ENCODE measurements around the gene DEGS2.

Gene DEGS2

GRCh38 chr14:100123618-100124017 lies 35.8 kb downstream of the DEGS2 start:
- Histone ChIP-seq H3K4me2 (ENCODE audit: low read length) (no peak overlapping the region), H3K36me3 (ENCODE audit: insufficient read depth, low read length) (no peaks in the 10 kb centered on the region)

GRCh38 chr14:100122481-100123223 lies 36.8 kb downstream of the DEGS2 start:
- peak overlapping the region; percentile 25 for H3K9ac ChIP-seq (ENCODE audit: low read depth, low read length)
- peaks cover 21% of the 10 kb centered on the region for H3K4me1 ChIP-seq (ENCODE audit: control insufficient read depth, insufficient read depth, low read length)
- H3K4me3 ChIP-seq (ENCODE audit: low read length), result no peak overlapping the region
- no peaks in the 10 kb centered on the region for H3K9me3 ChIP-seq (replicated peaks; ENCODE audit: low read length)
- no peaks in the 10 kb centered on the region for H3K36me3 ChIP-seq (ENCODE audit: insufficient read depth, low read length)
- no peaks in the 10 kb centered on the region for H3K27me3 ChIP-seq (ENCODE audit: control insufficient read depth, insufficient read depth, low read length)
- peak overlapping the region; percentile 4 for H3K4me2 ChIP-seq (ENCODE audit: low read length)

More at GRCh38 chr14:100123618-100124017, 35.8 kb downstream of the DEGS2 start:
- Histone ChIP-seq H3K9me3 (replicated peaks; ENCODE audit: low read length) (no peaks in the 10 kb centered on the region), H3K9ac (ENCODE audit: low read depth, low read length) (no peak overlapping the region), H3K4me3 (ENCODE audit: low read length) (no peak overlapping the region), H3K4me1 (ENCODE audit: control insufficient read depth, insufficient read depth, low read length) (peaks cover 21% of the 10 kb centered on the region), H3K27me3 (ENCODE audit: control insufficient read depth, insufficient read depth, low read length) (no peaks in the 10 kb centered on the region)

GRCh38 chr14:100121643-100122480 lies 37.6 kb downstream of the DEGS2 start:
- Histone ChIP-seq H3K4me3 (ENCODE audit: low read length) (no peak overlapping the region), H3K36me3 (ENCODE audit: insufficient read depth, low read length) (no peaks in the 10 kb centered on the region), H3K9me3 (replicated peaks; ENCODE audit: low read length) (no peaks in the 10 kb centered on the region), H3K9ac (ENCODE audit: low read depth, low read length) (no peak overlapping the region), H3K4me2 (ENCODE audit: low read length) (no peak overlapping the region), H3K4me1 (ENCODE audit: control insufficient read depth, insufficient read depth, low read length) (peaks cover 21% of the 10 kb centered on the region), H3K27me3 (ENCODE audit: control insufficient read depth, insufficient read depth, low read length) (no peaks in the 10 kb centered on the region)

- no peak overlapping the region for H3K4me3 ChIP-seq (ENCODE audit: low read length)
- no peak overlapping the region for H3K9ac ChIP-seq (ENCODE audit: low read depth, low read length)
- no peaks in the 10 kb centered on the region for H3K9me3 ChIP-seq (replicated peaks; ENCODE audit: low read length)
- H3K27me3 ChIP-seq (ENCODE audit: control insufficient read depth, insufficient read depth, low read length), result no peaks in the 10 kb centered on the region
- peaks cover 21% of the 10 kb centered on the region for H3K4me1 ChIP-seq (ENCODE audit: control insufficient read depth, insufficient read depth, low read length)
- H3K4me2 ChIP-seq (ENCODE audit: low read length), result no peak overlapping the region
- no peaks in the 10 kb centered on the region for H3K36me3 ChIP-seq (ENCODE audit: insufficient read depth, low read length)
Observed at GRCh38 chr14:100120522-100121269, 38.7 kb downstream of the DEGS2 start.

GRCh38 chr14:100119251-100119650 lies 40.2 kb downstream of the DEGS2 start:
- Histone ChIP-seq H3K4me2 (ENCODE audit: low read length) (no peak overlapping the region), H3K4me1 (ENCODE audit: control insufficient read depth, insufficient read depth, low read length) (peaks cover 21% of the 10 kb centered on the region), H3K9me3 (replicated peaks; ENCODE audit: low read length) (no peaks in the 10 kb centered on the region), H3K9ac (ENCODE audit: low read depth, low read length) (no peak overlapping the region), H3K27me3 (ENCODE audit: control insufficient read depth, insufficient read depth, low read length) (no peaks in the 10 kb centered on the region), H3K4me3 (ENCODE audit: low read length) (no peak overlapping the region), H3K36me3 (ENCODE audit: insufficient read depth, low read length) (no peaks in the 10 kb centered on the region)

- Histone ChIP-seq H3K27me3 (ENCODE audit: control insufficient read depth, insufficient read depth, low read length) (no peaks in the 10 kb centered on the region), H3K4me3 (ENCODE audit: low read length) (no peak overlapping the region)
Observed at GRCh38 chr14:100118396-100119011, 40.9 kb downstream of the DEGS2 start.

GRCh38 chr14:100117633-100118395 lies 41.6 kb downstream of the DEGS2 start:
- no peak overlapping the region for H3K9ac ChIP-seq (ENCODE audit: low read depth, low read length)
- H3K4me2 ChIP-seq (ENCODE audit: low read length), result no peak overlapping the region
- no peaks in the 10 kb centered on the region for H3K9me3 ChIP-seq (replicated peaks; ENCODE audit: low read length)
- H3K4me1 ChIP-seq (ENCODE audit: control insufficient read depth, insufficient read depth, low read length), result peaks cover 17% of the 10 kb centered on the region
- H3K4me3 ChIP-seq (ENCODE audit: low read length), result no peak overlapping the region
- no peaks in the 10 kb centered on the region for H3K36me3 ChIP-seq (ENCODE audit: insufficient read depth, low read length)
- H3K27me3 ChIP-seq (ENCODE audit: control insufficient read depth, insufficient read depth, low read length), result no peaks in the 10 kb centered on the region

More at GRCh38 chr14:100118396-100119011, 40.9 kb downstream of the DEGS2 start:
- Histone ChIP-seq H3K4me1 (ENCODE audit: control insufficient read depth, insufficient read depth, low read length) (peaks cover 21% of the 10 kb centered on the region), H3K4me2 (ENCODE audit: low read length) (no peak overlapping the region), H3K36me3 (ENCODE audit: insufficient read depth, low read length) (no peaks in the 10 kb centered on the region), H3K9ac (ENCODE audit: low read depth, low read length) (no peak overlapping the region), H3K9me3 (replicated peaks; ENCODE audit: low read length) (no peaks in the 10 kb centered on the region)

GRCh38 chr14:100117026-100117425 lies 42.4 kb downstream of the DEGS2 start:
- Histone ChIP-seq H3K27me3 (ENCODE audit: control insufficient read depth, insufficient read depth, low read length) (no peaks in the 10 kb centered on the region), H3K4me3 (ENCODE audit: low read length) (no peak overlapping the region), H3K4me1 (ENCODE audit: control insufficient read depth, insufficient read depth, low read length) (peaks cover 10% of the 10 kb centered on the region), H3K9ac (ENCODE audit: low read depth, low read length) (no peak overlapping the region), H3K9me3 (replicated peaks; ENCODE audit: low read length) (no peaks in the 10 kb centered on the region), H3K36me3 (ENCODE audit: insufficient read depth, low read length) (no peaks in the 10 kb centered on the region), H3K4me2 (ENCODE audit: low read length) (no peak overlapping the region)

- Histone ChIP-seq H3K4me1 (ENCODE audit: control insufficient read depth, insufficient read depth, low read length) (peaks cover 6% of the 10 kb centered on the region), H3K9me3 (replicated peaks; ENCODE audit: low read length) (no peaks in the 10 kb centered on the region), H3K4me3 (ENCODE audit: low read length) (no peak overlapping the region), H3K27me3 (ENCODE audit: control insufficient read depth, insufficient read depth, low read length) (no peaks in the 10 kb centered on the region), H3K4me2 (ENCODE audit: low read length) (no peak overlapping the region), H3K9ac (ENCODE audit: low read depth, low read length) (no peak overlapping the region), H3K36me3 (ENCODE audit: insufficient read depth, low read length) (no peaks in the 10 kb centered on the region)
Observed at GRCh38 chr14:100116134-100116533, 43.3 kb downstream of the DEGS2 start.

- Histone ChIP-seq H3K9me3 (replicated peaks; ENCODE audit: low read length) (no peaks in the 10 kb centered on the region), H3K36me3 (ENCODE audit: insufficient read depth, low read length) (no peaks in the 10 kb centered on the region), H3K27me3 (ENCODE audit: control insufficient read depth, insufficient read depth, low read length) (no peaks in the 10 kb centered on the region), H3K9ac (ENCODE audit: low read depth, low read length) (no peak overlapping the region), H3K4me3 (ENCODE audit: low read length) (no peak overlapping the region), H3K4me1 (ENCODE audit: control insufficient read depth, insufficient read depth, low read length) (peaks cover 5% of the 10 kb centered on the region), H3K4me2 (ENCODE audit: low read length) (no peak overlapping the region)
Observed at GRCh38 chr14:100115726-100116125, 43.7 kb downstream of the DEGS2 start.

All from skeletal muscle satellite cell (primary cell).